Measurements from ENCODE around the gene PARD3B. TPM values are rescaled to one million over a fixed set of nuclear protein-coding genes. Genes with fewer than 3 reads are reported as not detected.

The PARD3B gene
- polyA plus RNA-seq, 1 donor, result 14.0 TPM

DNA sequence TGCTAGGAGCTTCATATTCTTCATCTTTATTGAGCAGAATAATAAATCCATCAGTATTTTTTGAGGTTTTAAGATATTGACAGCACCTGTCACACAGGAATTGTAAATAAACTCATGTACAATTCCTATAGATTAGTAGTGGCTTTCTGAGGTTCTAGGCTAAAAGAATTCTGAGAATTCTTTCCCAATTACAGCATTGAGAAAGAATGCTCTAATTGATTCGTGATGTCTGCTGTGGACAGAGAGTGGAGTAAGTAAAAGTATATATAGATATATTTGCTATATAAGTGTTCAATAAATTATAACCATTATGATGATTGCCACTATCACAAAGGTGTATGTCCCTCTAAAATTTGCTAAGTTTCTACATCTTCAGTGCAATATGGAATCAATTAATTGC, 950.5 kb downstream of the PARD3B start:
- Histone ChIP-seq H3K4me3 (ENCODE audit: low read length) (no peak overlapping the region), H3K4me1 (ENCODE audit: control insufficient read depth, insufficient read depth, low read length) (no peaks in the 10 kb centered on the region), H3K9me3 (ENCODE audit: control insufficient read depth, low read depth, low read length) (no peaks in the 10 kb centered on the region), H3K36me3 (ENCODE audit: control insufficient read depth, insufficient read depth, low read length) (peaks cover 4% of the 10 kb centered on the region), H3K27me3 (ENCODE audit: control insufficient read depth, insufficient read depth, low read length) (no peaks in the 10 kb centered on the region), H3K27ac (ENCODE audit: low read length) (no peak overlapping the region)
- no CpG with 5 or more reads among the region's 1 CpG for WGBS (ENCODE audit: insufficient coverage, low lambda C conversion rate)
- no peak for DNase-seq

DNA sequence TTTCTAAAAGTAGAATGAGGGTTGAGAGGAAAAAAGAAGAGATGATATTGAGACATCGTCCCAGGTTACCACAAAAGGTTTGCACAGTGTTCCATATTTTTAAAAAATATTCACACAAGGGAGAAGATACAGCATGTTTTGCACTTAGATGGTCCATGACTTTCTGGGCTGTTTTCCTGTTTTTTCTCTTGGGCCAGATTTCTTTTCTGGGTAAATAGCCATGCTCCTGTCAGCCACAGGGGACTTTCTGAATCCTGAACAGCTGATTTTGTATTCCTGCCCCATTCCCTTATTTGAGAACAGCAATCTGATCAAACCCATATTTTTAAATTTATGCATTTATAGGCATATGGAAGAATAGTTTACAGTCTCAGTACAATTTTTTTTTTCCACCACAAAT, 951.1 kb downstream of the PARD3B start:
- Histone ChIP-seq H3K36me3 (ENCODE audit: control insufficient read depth, insufficient read depth, low read length) (peaks cover 4% of the 10 kb centered on the region), H3K9me3 (ENCODE audit: control insufficient read depth, low read depth, low read length) (no peaks in the 10 kb centered on the region), H3K27me3 (ENCODE audit: control insufficient read depth, insufficient read depth, low read length) (no peaks in the 10 kb centered on the region), H3K4me1 (ENCODE audit: control insufficient read depth, insufficient read depth, low read length) (no peaks in the 10 kb centered on the region), H3K4me3 (ENCODE audit: low read length) (no peak overlapping the region), H3K27ac (ENCODE audit: low read length) (no peak overlapping the region)
- WGBS (ENCODE audit: insufficient coverage, low lambda C conversion rate), result no CpG with 5 or more reads among the region's 1 CpG
- DNase-seq, result no peak

GRCh38 chr2:205496772-205497171, 951.5 kb downstream of the PARD3B start:
- Histone ChIP-seq H3K27ac (ENCODE audit: low read length) (no peak overlapping the region), H3K4me1 (ENCODE audit: control insufficient read depth, insufficient read depth, low read length) (no peaks in the 10 kb centered on the region), H3K4me3 (ENCODE audit: low read length) (no peak overlapping the region), H3K36me3 (ENCODE audit: control insufficient read depth, insufficient read depth, low read length) (peaks cover 4% of the 10 kb centered on the region), H3K27me3 (ENCODE audit: control insufficient read depth, insufficient read depth, low read length) (no peaks in the 10 kb centered on the region), H3K9me3 (ENCODE audit: control insufficient read depth, low read depth, low read length) (no peaks in the 10 kb centered on the region)
- WGBS (ENCODE audit: insufficient coverage, low lambda C conversion rate), result 92% methylated on average over 6 of the region's 6 CpGs
- DNase-seq, result peak in 1 of 2 donors; percentile 9

- Histone ChIP-seq H3K4me3 (ENCODE audit: low read length) (no peak overlapping the region), H3K9me3 (ENCODE audit: control insufficient read depth, low read depth, low read length) (peaks cover 2% of the 10 kb centered on the region), H3K36me3 (ENCODE audit: control insufficient read depth, insufficient read depth, low read length) (peaks cover 4% of the 10 kb centered on the region), H3K4me1 (ENCODE audit: control insufficient read depth, insufficient read depth, low read length) (no peaks in the 10 kb centered on the region), H3K27ac (ENCODE audit: low read length) (no peak overlapping the region), H3K27me3 (ENCODE audit: control insufficient read depth, insufficient read depth, low read length) (no peaks in the 10 kb centered on the region)
- WGBS (ENCODE audit: insufficient coverage, low lambda C conversion rate), result no CpG with 5 or more reads among the region's 3 CpGs
- DNase-seq, result peak in 1 of 2 donors; percentile 8
Measured at GRCh38 chr2:205499006-205499405, 953.7 kb downstream of the PARD3B start.

DNA sequence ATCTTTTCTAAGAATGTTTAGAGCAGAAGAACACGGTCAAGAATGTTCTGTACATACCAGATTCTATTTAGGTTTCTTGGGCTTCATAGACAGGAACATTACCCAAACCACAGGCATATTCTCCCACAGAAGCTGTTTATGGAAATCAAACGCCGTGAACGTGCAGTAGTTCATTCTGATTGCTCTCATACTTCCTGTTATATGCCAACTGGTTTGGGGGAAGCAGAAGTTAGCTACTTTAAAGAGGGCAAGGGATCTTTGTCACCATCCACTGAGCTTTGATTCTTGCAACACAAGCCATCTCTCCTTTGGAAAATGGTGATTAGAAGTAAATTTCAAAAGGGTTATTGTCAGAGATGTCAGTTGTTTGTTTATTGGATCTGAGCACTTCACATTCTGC, 954.8 kb downstream of the PARD3B start:
- no peak overlapping the region for H3K4me3 ChIP-seq (ENCODE audit: low read length)
- H3K9me3 ChIP-seq (ENCODE audit: control insufficient read depth, low read depth, low read length), result peaks cover 2% of the 10 kb centered on the region
- 100% methylated on average over 1 of the region's 4 CpGs for WGBS (ENCODE audit: insufficient coverage, low lambda C conversion rate)
- DNase-seq, result no peak
- H3K4me1 ChIP-seq (ENCODE audit: control insufficient read depth, insufficient read depth, low read length), result no peaks in the 10 kb centered on the region
- H3K27me3 ChIP-seq (ENCODE audit: control insufficient read depth, insufficient read depth, low read length), result no peaks in the 10 kb centered on the region
- H3K36me3 ChIP-seq (ENCODE audit: control insufficient read depth, insufficient read depth, low read length), result peaks cover 4% of the 10 kb centered on the region
- no peak overlapping the region for H3K27ac ChIP-seq (ENCODE audit: low read length)

GRCh38 chr2:205500951-205501350, 955.7 kb downstream of the PARD3B start:
- Histone ChIP-seq H3K27ac (ENCODE audit: low read length) (no peak overlapping the region), H3K9me3 (ENCODE audit: control insufficient read depth, low read depth, low read length) (peaks cover 2% of the 10 kb centered on the region), H3K27me3 (ENCODE audit: control insufficient read depth, insufficient read depth, low read length) (no peaks in the 10 kb centered on the region), H3K36me3 (ENCODE audit: control insufficient read depth, insufficient read depth, low read length) (peaks cover 4% of the 10 kb centered on the region), H3K4me1 (ENCODE audit: control insufficient read depth, insufficient read depth, low read length) (no peaks in the 10 kb centered on the region), H3K4me3 (ENCODE audit: low read length) (no peak overlapping the region)
- DNase-seq, result no peak
- no CpG with 5 or more reads among the region's 6 CpGs for WGBS (ENCODE audit: insufficient coverage, low lambda C conversion rate)

- no peak overlapping the region for H3K27ac ChIP-seq (ENCODE audit: low read length)
- H3K27me3 ChIP-seq (ENCODE audit: control insufficient read depth, insufficient read depth, low read length), result no peaks in the 10 kb centered on the region
- DNase-seq, result no peak
- no CpG with 5 or more reads among the region's 7 CpGs for WGBS (ENCODE audit: insufficient coverage, low lambda C conversion rate)
- H3K36me3 ChIP-seq (ENCODE audit: control insufficient read depth, insufficient read depth, low read length), result peaks cover 4% of the 10 kb centered on the region
- no peak overlapping the region for H3K4me3 ChIP-seq (ENCODE audit: low read length)
- H3K9me3 ChIP-seq (ENCODE audit: control insufficient read depth, low read depth, low read length), result peaks cover 2% of the 10 kb centered on the region
- H3K4me1 ChIP-seq (ENCODE audit: control insufficient read depth, insufficient read depth, low read length), result no peaks in the 10 kb centered on the region
Measured at GRCh38 chr2:205501826-205502225, 956.6 kb downstream of the PARD3B start.

- peaks cover 3% of the 10 kb centered on the region for H3K36me3 ChIP-seq (ENCODE audit: control insufficient read depth, insufficient read depth, low read length)
- peak; percentile 29 to 70 for DNase-seq
- H3K4me3 ChIP-seq (ENCODE audit: low read length), result no peak overlapping the region
- WGBS (ENCODE audit: insufficient coverage, low lambda C conversion rate), result 10% methylated on average over 2 of the region's 2 CpGs
- no peaks in the 10 kb centered on the region for H3K4me1 ChIP-seq (ENCODE audit: control insufficient read depth, insufficient read depth, low read length)
- no peaks in the 10 kb centered on the region for H3K27me3 ChIP-seq (ENCODE audit: control insufficient read depth, insufficient read depth, low read length)
- peaks cover 2% of the 10 kb centered on the region for H3K9me3 ChIP-seq (ENCODE audit: control insufficient read depth, low read depth, low read length)
- no peak overlapping the region for H3K27ac ChIP-seq (ENCODE audit: low read length)
Measured at GRCh38 chr2:205505371-205505770, 960.1 kb downstream of the PARD3B start.

GRCh38 chr2:205509655-205510054, 964.4 kb downstream of the PARD3B start:
- Histone ChIP-seq H3K4me3 (ENCODE audit: low read length) (no peak overlapping the region), H3K27ac (ENCODE audit: low read length) (no peak overlapping the region), H3K9me3 (ENCODE audit: control insufficient read depth, low read depth, low read length) (no peaks in the 10 kb centered on the region), H3K27me3 (ENCODE audit: control insufficient read depth, insufficient read depth, low read length) (no peaks in the 10 kb centered on the region), H3K36me3 (ENCODE audit: control insufficient read depth, insufficient read depth, low read length) (no peaks in the 10 kb centered on the region), H3K4me1 (ENCODE audit: control insufficient read depth, insufficient read depth, low read length) (no peaks in the 10 kb centered on the region)
- WGBS (ENCODE audit: insufficient coverage, low lambda C conversion rate), result no CpG with 5 or more reads among the region's 4 CpGs
- DNase-seq, result no peak

- H3K36me3 ChIP-seq (ENCODE audit: control insufficient read depth, insufficient read depth, low read length), result no peaks in the 10 kb centered on the region
- H3K27ac ChIP-seq (ENCODE audit: low read length), result no peak overlapping the region
- WGBS (ENCODE audit: insufficient coverage, low lambda C conversion rate), result 100% methylated on average over 1 of the region's 2 CpGs
- no peak overlapping the region for H3K4me3 ChIP-seq (ENCODE audit: low read length)
- no peaks in the 10 kb centered on the region for H3K27me3 ChIP-seq (ENCODE audit: control insufficient read depth, insufficient read depth, low read length)
- peak in 1 of 2 donors; percentile 4 for DNase-seq
- H3K9me3 ChIP-seq (ENCODE audit: control insufficient read depth, low read depth, low read length), result no peaks in the 10 kb centered on the region
- H3K4me1 ChIP-seq (ENCODE audit: control insufficient read depth, insufficient read depth, low read length), result no peaks in the 10 kb centered on the region
Measured at GRCh38 chr2:205510345-205510744, 965.1 kb downstream of the PARD3B start.

GRCh38 chr2:205511221-205511620, 965.9 kb downstream of the PARD3B start:
- no peak for DNase-seq
- no peaks in the 10 kb centered on the region for H3K4me1 ChIP-seq (ENCODE audit: control insufficient read depth, insufficient read depth, low read length)
- WGBS (ENCODE audit: insufficient coverage, low lambda C conversion rate), result no CpG with 5 or more reads among the region's 2 CpGs
- H3K27me3 ChIP-seq (ENCODE audit: control insufficient read depth, insufficient read depth, low read length), result no peaks in the 10 kb centered on the region
- no peaks in the 10 kb centered on the region for H3K9me3 ChIP-seq (ENCODE audit: control insufficient read depth, low read depth, low read length)
- H3K27ac ChIP-seq (ENCODE audit: low read length), result no peak overlapping the region
- no peak overlapping the region for H3K4me3 ChIP-seq (ENCODE audit: low read length)
- no peaks in the 10 kb centered on the region for H3K36me3 ChIP-seq (ENCODE audit: control insufficient read depth, insufficient read depth, low read length)

Measured in large intestine (tissue), 3 donors.